Head of caudate nucleus (tissue), 42 donors: Measurements from ENCODE around the gene CCDC157.
"Not testable (repeated sequence)": the region's sequence is repeated elsewhere in the genome, so short reads cannot be mapped to it uniquely, and the experiment has no call there.

ENCODE experiments used
- DNase-seq, 42 donors: peaks; one replicate each; pipeline versions ENCODE4 v3.0.0 to v3.0.0-alpha.2; 2020 to 2021; ENCODE audit warnings: mixed read lengths in 7 of 42
- intact Hi-C: fragments of 100-400 bp; cut with DNase I; formaldehyde crosslinking; loops from one replicate; pipeline ENCODE4 v1.15.0; 2022

CCDC157 gene

GRCh38 chr22:30401024-30401423, 44.2 kb downstream of the CCDC157 start:
- DNase-seq, intact Hi-C loops: not testable (repeated sequence)

GRCh38 chr22:30402028-30402765, 45.4 kb downstream of the CCDC157 start:
- intact Hi-C loops: no loop called here
- DNase-seq: peak in 1 of 42 donors; percentile 52

GRCh38 chr22:30402766-30403104, 45.9 kb downstream of the CCDC157 start:
- intact Hi-C loops, DNase-seq: not testable (repeated sequence)

GRCh38 chr22:30404307-30404706, 47.5 kb downstream of the CCDC157 start:
- intact Hi-C loops: no loop called here

GRCh38 chr22:30405731-30406130, 48.9 kb downstream of the CCDC157 start:
- intact Hi-C loops: no loop called here
- DNase-seq: no peak

More at GRCh38 chr22:30404307-30404706, 47.5 kb downstream of the CCDC157 start:
- no peak for DNase-seq

GRCh38 chr22:30406400-30406799, 49.6 kb downstream of the CCDC157 start:
- intact Hi-C loops: no loop called here

GRCh38 chr22:30408388-30409102, 51.7 kb downstream of the CCDC157 start:
- no peak for DNase-seq
- intact Hi-C loops: no loop called here

More at GRCh38 chr22:30406400-30406799, 49.6 kb downstream of the CCDC157 start:
- no peak for DNase-seq

- peak in 14 of 42 donors; percentile 24 to 71 (median 42) for DNase-seq
- intact Hi-C loops: no loop called here
These were observed 55.0 kb downstream of the CCDC157 start for GRCh38 chr22:30411780-30412179.

- intact Hi-C loops: no loop called here
- DNase-seq: peak in 1 of 42 donors; percentile 64
These were observed 56.2 kb downstream of the CCDC157 start for GRCh38 chr22:30413001-30413400.

- peak in 15 of 42 donors; percentile 27 to 80 (median 54) for DNase-seq
- intact Hi-C loops: no loop called here
These were observed 57.1 kb downstream of the CCDC157 start for GRCh38 chr22:30413745-30414524.

GRCh38 chr22:30414525-30415047, 57.8 kb downstream of the CCDC157 start:
- no peak for DNase-seq
- intact Hi-C loops: no loop called here

GRCh38 chr22:30416403-30416802, 59.6 kb downstream of the CCDC157 start:
- DNase-seq: no peak
- intact Hi-C loops: no loop called here

GRCh38 chr22:30416837-30417236, 60.0 kb downstream of the CCDC157 start:
- intact Hi-C loops: no loop called here
- no peak for DNase-seq

- DNase-seq: no peak
- intact Hi-C loops: loop anchor here (10.0 kb wide), 1 partner anchor 164 kb away; no protein-coding TSS in a partner anchor
These were observed 63.7 kb downstream of the CCDC157 start for GRCh38 chr22:30420347-30421125.

GRCh38 chr22:30421695-30422480, 65.1 kb downstream of the CCDC157 start:
- intact Hi-C loops: loop anchor here (10.0 kb wide), 1 partner anchor 163 kb away; no protein-coding TSS in a partner anchor

GRCh38 chr22:30422481-30423300, 65.9 kb downstream of the CCDC157 start:
- DNase-seq: peak in 38 of 42 donors; percentile 24 to 88 (median 56)
- intact Hi-C loops: loop anchor here (10.0 kb wide), 1 partner anchor 162 kb away; no protein-coding TSS in a partner anchor

More at GRCh38 chr22:30421695-30422480, 65.1 kb downstream of the CCDC157 start:
- no peak for DNase-seq
